Stimulated activated memory B cell treated with anti-CD40 and anti-IgM and Interleukin-4, amounts not matched to agents 10 μg/mL and 1 μg/mL and 100 μg/mL, for 72 hours (primary cell): ENCODE results near the gene DNAH8.

Experiments
- ATAC-seq: fragments of 150-1000 bp; cut with Tn5 transposase; 2 replicates; pipeline ENCODE4 v1.10.0; 2021
- H3K27ac Mint-ChIP-seq: one replicate; pipeline ENCODE4 v1.8.0; 2022; ENCODE audit warnings: mild to moderate bottlenecking, mixed read lengths
- H3K27me3 Mint-ChIP-seq: one replicate; pipeline ENCODE4 v1.8.0; 2022; ENCODE audit warnings: mixed read lengths
- H3K36me3 Mint-ChIP-seq: one replicate; pipeline ENCODE4 v1.8.0; 2022; ENCODE audit warnings: mixed read lengths
- H3K4me1 Mint-ChIP-seq: one replicate; pipeline ENCODE4 v1.8.0; 2022; ENCODE audit warnings: mixed read lengths
- H3K4me3 Mint-ChIP-seq: one replicate; pipeline ENCODE4 v1.8.0; 2022; ENCODE audit warnings: mild to moderate bottlenecking, moderate library complexity, mixed read lengths
- H3K9me3 Mint-ChIP-seq: one replicate; pipeline ENCODE4 v1.8.0; 2022; ENCODE audit warnings: mixed read lengths

The DNAH8 gene

GRCh38 chr6:38942965-38943364 lies 227.9 kb downstream of the DNAH8 start:
- H3K4me3 Mint-ChIP-seq: no peak overlapping the region
- no peaks in the 10 kb centered on the region for H3K9me3 Mint-ChIP-seq
- no peak overlapping the region for H3K27ac Mint-ChIP-seq

DNA sequence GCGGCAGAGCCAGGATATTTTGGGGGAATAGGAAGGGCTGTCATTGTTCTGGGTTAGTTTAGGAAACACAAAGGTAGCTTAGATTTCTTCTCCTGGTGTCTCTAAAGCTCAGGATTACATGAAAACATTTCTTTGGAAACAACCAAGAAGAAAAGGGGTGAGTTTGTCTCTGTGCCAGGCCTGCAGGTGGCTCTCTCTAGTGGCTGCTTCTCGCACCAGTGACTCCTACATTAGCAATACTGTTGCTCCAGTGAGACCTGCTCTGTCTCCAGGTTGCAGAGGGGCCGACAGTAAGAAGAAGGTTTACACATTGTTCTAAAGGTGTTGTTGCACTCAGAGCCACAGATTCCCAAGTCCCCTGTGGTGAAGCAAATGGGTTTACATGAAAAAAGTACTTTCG lies 228.9 kb downstream of the DNAH8 start:
- Mint-ChIP-seq H3K27ac (no peak overlapping the region), H3K36me3 (no peaks in the 10 kb centered on the region), H3K4me3 (no peak overlapping the region), H3K4me1 (no peaks in the 10 kb centered on the region), H3K27me3 (no peaks in the 10 kb centered on the region), H3K9me3 (no peaks in the 10 kb centered on the region)
- no peak for ATAC-seq

More at GRCh38 chr6:38942965-38943364, 227.9 kb downstream of the DNAH8 start:
- ATAC-seq: no peak
- H3K36me3 Mint-ChIP-seq: no peaks in the 10 kb centered on the region
- H3K4me1 Mint-ChIP-seq: no peaks in the 10 kb centered on the region
- no peaks in the 10 kb centered on the region for H3K27me3 Mint-ChIP-seq

DNA sequence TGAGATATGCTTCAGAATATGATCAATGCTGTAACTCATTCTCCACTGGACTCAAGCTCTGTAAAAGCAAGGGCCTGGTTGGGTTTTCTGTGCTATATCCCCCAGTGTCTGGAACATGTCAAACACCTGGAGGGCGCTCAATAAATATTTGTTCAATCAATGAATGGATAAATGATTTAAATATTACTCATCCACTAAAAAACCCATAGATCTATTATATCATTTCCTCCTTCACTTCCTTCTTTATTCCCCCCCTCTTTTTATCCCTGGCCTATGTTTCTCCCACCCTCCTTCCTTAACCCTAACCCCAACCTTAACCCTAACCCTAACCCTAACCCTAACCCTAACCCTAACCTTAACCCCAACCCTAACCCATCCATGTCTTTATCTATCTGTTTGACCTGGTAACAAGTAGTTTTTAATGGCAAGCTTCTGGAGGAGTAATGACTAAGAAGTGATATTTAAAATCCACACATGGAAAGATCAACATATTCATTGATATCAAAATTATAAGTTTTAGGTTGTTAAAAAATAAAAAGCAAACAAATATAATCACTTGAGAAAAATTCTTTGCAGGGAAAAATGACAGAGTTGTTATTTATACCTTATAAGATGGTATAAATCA lies 229.7 kb downstream of the DNAH8 start:
- no peak overlapping the region for H3K4me3 Mint-ChIP-seq
- H3K27ac Mint-ChIP-seq: no peak overlapping the region
- H3K27me3 Mint-ChIP-seq: no peaks in the 10 kb centered on the region
- no peaks in the 10 kb centered on the region for H3K9me3 Mint-ChIP-seq
- no peaks in the 10 kb centered on the region for H3K4me1 Mint-ChIP-seq
- no peaks in the 10 kb centered on the region for H3K36me3 Mint-ChIP-seq
- no peak for ATAC-seq

GRCh38 chr6:38955861-38956260 lies 240.8 kb downstream of the DNAH8 start:
- H3K4me1 Mint-ChIP-seq: no peaks in the 10 kb centered on the region
- peaks cover 17% of the 10 kb centered on the region for H3K27me3 Mint-ChIP-seq
- H3K36me3 Mint-ChIP-seq: no peaks in the 10 kb centered on the region
- H3K4me3 Mint-ChIP-seq: no peak overlapping the region
- H3K27ac Mint-ChIP-seq: no peak overlapping the region
- H3K9me3 Mint-ChIP-seq: peaks cover 5% of the 10 kb centered on the region
- ATAC-seq: no peak

DNA sequence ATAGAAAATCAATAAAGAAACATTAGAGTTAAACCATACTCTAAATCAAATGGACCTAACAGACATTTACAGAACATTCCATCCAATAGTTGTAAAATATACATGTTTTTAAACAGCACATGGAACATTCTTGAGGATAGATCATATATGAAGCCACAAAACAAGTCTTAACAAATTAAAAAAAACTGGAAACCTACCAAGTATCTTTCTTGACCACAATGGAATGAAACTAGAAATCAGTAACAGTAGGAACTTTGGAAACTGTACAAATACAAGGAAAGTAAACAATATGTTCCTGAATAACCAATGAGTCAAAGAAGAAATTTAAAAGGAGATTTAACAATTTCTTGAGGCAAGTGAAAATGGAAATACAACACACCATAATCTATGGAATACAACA lies 242.3 kb downstream of the DNAH8 start:
- Mint-ChIP-seq H3K27me3 (peaks cover 9% of the 10 kb centered on the region), H3K36me3 (no peaks in the 10 kb centered on the region), H3K9me3 (peaks cover 5% of the 10 kb centered on the region), H3K4me1 (no peaks in the 10 kb centered on the region), H3K4me3 (no peak overlapping the region), H3K27ac (no peak overlapping the region)
- no peak for ATAC-seq

GRCh38 chr6:38959138-38959537 lies 244.0 kb downstream of the DNAH8 start:
- H3K9me3 Mint-ChIP-seq: peaks cover 5% of the 10 kb centered on the region
- H3K27ac Mint-ChIP-seq: no peak overlapping the region
- H3K4me1 Mint-ChIP-seq: no peaks in the 10 kb centered on the region
- no peak overlapping the region for H3K4me3 Mint-ChIP-seq
- peaks cover 3% of the 10 kb centered on the region for H3K27me3 Mint-ChIP-seq
- H3K36me3 Mint-ChIP-seq: no peaks in the 10 kb centered on the region
- no peak for ATAC-seq

DNA sequence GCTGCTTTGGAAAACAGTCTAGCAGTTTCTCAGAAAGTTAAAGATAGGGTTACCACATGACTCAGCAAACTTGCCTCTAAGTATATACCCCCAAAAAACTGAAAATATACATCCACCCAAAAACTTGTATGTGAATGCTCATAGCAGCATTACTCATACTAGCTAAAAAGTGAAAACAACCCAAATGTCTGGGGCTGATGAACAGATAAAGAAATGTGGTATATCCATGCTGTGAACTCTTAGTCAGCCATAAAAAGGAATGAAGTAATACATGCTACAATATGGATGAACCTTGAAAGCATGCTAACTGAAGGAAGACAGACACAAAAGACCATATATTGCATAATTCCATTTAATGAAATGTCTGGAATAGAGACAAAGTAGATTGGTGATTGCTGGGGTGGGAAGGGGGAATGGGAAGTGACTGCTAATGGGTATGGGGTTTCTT lies 253.6 kb downstream of the DNAH8 start:
- no peak for ATAC-seq
- no peaks in the 10 kb centered on the region for H3K36me3 Mint-ChIP-seq
- no peaks in the 10 kb centered on the region for H3K4me1 Mint-ChIP-seq

GRCh38 chr6:38973178-38974057 lies 258.3 kb downstream of the DNAH8 start:
- Mint-ChIP-seq H3K4me1 (no peaks in the 10 kb centered on the region), H3K27me3 (no peaks in the 10 kb centered on the region)
- ATAC-seq: peak; percentile 78

More for the DNA sequence above, 253.6 kb downstream of the DNAH8 start:
- Mint-ChIP-seq H3K27me3 (no peaks in the 10 kb centered on the region), H3K27ac (no peak overlapping the region), H3K4me3 (no peak overlapping the region), H3K9me3 (no peaks in the 10 kb centered on the region)

DNA sequence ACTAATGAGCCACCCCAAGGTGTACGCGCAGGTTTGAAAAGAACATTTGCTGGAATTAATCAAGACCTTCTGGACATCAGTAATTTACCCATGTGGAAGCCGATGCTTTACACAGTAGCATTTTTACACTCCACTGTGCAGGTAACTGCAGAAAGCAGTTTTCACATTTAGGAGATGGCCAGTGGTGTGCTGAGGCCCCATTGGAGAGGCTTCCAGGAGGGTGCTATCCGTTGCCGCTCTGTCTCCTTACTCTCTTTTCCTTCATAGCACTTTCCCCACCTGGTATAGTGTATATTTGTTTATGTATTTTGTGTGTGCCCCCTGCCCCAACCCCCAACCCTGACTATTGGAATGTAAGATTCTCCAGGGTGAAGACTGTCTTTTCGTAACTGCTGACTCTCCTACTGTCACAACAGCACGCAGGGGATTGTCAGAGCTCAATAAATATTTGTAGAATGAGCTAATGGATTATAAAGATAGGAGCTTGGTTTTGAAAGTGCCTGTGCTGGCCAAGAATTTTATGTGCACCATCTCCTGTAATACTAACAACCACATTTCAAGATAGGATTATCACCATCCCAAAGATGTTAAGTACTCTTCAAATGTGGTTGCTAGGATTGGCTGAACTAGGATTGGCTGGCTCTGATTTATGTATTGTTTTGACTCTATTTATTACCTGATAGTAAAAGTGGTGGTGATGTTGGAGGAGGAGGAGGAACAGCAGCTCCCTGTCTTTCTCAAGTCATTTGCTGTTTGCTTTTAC lies 259.5 kb downstream of the DNAH8 start:
- no peak for ATAC-seq
- no peaks in the 10 kb centered on the region for H3K4me1 Mint-ChIP-seq
- H3K4me3 Mint-ChIP-seq: no peak overlapping the region
- H3K27me3 Mint-ChIP-seq: no peaks in the 10 kb centered on the region
- H3K36me3 Mint-ChIP-seq: no peaks in the 10 kb centered on the region
- H3K9me3 Mint-ChIP-seq: no peaks in the 10 kb centered on the region
- H3K27ac Mint-ChIP-seq: no peak overlapping the region

More at GRCh38 chr6:38973178-38974057, 258.3 kb downstream of the DNAH8 start:
- H3K36me3 Mint-ChIP-seq: no peaks in the 10 kb centered on the region
- H3K9me3 Mint-ChIP-seq: no peaks in the 10 kb centered on the region
- no peak overlapping the region for H3K27ac Mint-ChIP-seq
- H3K4me3 Mint-ChIP-seq: no peak overlapping the region

DNA sequence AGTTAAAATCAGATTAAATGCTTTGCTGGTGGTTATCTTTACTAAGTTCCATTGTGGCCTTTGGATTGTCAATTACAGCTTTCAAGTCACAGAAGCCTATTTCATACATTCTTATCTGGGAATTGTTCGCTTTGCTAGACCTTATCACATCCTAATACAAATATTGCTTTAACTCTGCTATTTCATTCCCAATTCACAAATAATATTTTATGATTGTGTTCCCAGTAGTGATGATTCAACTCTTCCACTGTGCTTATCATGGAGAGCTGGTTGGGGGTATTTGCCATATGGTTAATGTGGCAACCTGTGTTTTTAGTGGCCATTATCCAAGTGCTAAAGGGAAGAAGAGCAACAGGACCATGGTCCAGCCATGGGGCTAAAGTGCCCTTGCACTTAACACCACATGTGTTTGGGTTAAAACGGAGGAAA lies 260.5 kb downstream of the DNAH8 start:
- no peak for ATAC-seq
- H3K9me3 Mint-ChIP-seq: no peaks in the 10 kb centered on the region
- no peaks in the 10 kb centered on the region for H3K27me3 Mint-ChIP-seq
- H3K4me1 Mint-ChIP-seq: no peaks in the 10 kb centered on the region
- no peak overlapping the region for H3K4me3 Mint-ChIP-seq
- H3K27ac Mint-ChIP-seq: no peak overlapping the region
- H3K36me3 Mint-ChIP-seq: no peaks in the 10 kb centered on the region

- Mint-ChIP-seq H3K4me1 (no peaks in the 10 kb centered on the region), H3K36me3 (no peaks in the 10 kb centered on the region), H3K27ac (no peak overlapping the region), H3K27me3 (no peaks in the 10 kb centered on the region), H3K9me3 (no peaks in the 10 kb centered on the region), H3K4me3 (no peak overlapping the region)
- ATAC-seq: no peak
Observed at GRCh38 chr6:38976051-38976450, 260.9 kb downstream of the DNAH8 start.

- Mint-ChIP-seq H3K9me3 (no peaks in the 10 kb centered on the region), H3K27ac (no peak overlapping the region), H3K27me3 (no peaks in the 10 kb centered on the region), H3K36me3 (no peaks in the 10 kb centered on the region), H3K4me3 (no peak overlapping the region), H3K4me1 (no peaks in the 10 kb centered on the region)
- no peak for ATAC-seq
Observed at GRCh38 chr6:38976801-38977500, 261.8 kb downstream of the DNAH8 start.

DNA sequence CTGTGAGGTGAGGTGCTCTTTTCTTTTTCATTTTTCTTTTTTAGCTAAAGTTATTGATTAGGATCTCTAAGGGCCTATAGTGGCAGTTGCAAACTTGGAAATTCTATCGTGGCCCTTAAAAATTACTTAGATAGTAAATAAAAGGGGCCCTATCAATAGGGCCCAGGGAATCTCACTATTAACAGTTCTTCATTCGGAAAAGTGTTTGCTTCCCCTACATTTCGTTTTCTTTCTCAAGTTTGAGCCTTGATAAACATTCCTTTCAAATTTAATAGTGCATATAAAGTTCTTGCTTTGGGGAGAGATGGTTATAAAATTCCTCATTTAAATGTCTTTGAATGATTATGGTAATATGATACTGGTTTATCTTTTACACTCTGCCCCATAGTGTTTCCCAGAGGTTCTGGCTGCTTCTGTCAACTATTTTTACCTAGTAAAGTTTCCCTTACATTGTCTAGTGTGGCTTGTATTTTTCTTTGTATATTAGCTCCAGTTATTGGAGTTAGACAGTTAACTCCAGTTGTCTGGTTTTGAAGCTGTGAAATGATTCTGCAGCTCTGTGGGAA lies 263.1 kb downstream of the DNAH8 start:
- H3K36me3 Mint-ChIP-seq: no peaks in the 10 kb centered on the region
- ATAC-seq: no peak
- H3K27me3 Mint-ChIP-seq: no peaks in the 10 kb centered on the region
- no peak overlapping the region for H3K4me3 Mint-ChIP-seq
- no peak overlapping the region for H3K27ac Mint-ChIP-seq
- no peaks in the 10 kb centered on the region for H3K4me1 Mint-ChIP-seq
- H3K9me3 Mint-ChIP-seq: no peaks in the 10 kb centered on the region

DNA sequence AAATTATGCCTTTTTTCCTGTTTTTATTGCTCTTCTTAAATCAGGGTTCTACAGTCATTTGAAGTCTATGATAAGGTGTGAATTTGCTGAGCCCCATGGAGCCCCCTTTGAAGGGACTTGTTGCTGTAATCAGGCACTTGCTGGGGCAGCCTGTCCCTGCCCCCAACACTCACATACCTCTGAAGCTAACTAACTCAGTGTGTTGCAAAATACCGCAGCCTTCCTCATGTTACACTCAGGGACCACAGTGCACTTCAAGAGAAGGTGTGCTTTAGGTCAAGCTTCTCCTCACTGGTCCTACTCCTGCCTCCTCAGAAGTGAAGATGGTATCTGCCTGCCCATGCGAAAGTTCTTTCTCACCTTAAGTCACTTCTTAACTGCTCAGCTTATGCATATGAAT lies 267.4 kb downstream of the DNAH8 start:
- no peak overlapping the region for H3K27ac Mint-ChIP-seq
- H3K27me3 Mint-ChIP-seq: no peaks in the 10 kb centered on the region

GRCh38 chr6:38984723-38985122 lies 269.6 kb downstream of the DNAH8 start:
- Mint-ChIP-seq H3K4me3 (no peak overlapping the region), H3K27me3 (no peaks in the 10 kb centered on the region), H3K4me1 (no peaks in the 10 kb centered on the region), H3K36me3 (no peaks in the 10 kb centered on the region), H3K27ac (no peak overlapping the region), H3K9me3 (no peaks in the 10 kb centered on the region)
- no peak for ATAC-seq

More for the DNA sequence above, 267.4 kb downstream of the DNAH8 start:
- no peak for ATAC-seq
- Mint-ChIP-seq H3K9me3 (no peaks in the 10 kb centered on the region), H3K4me3 (no peak overlapping the region), H3K4me1 (no peaks in the 10 kb centered on the region), H3K36me3 (no peaks in the 10 kb centered on the region)
